Stimulated activated CD8-positive, alpha-beta memory T cell treated with anti-CD3 and anti-CD28 coated beads, Interleukin-15, amount 100 ng/mL, for 48 hours (primary cell): ENCODE data around the gene PLSCR1.
"Not testable (repeated sequence)": the region's sequence is repeated elsewhere in the genome, so short reads cannot be mapped to it uniquely, and the experiment has no call there.

Experiments used
- DNase-seq, 2 donors: peaks; one replicate each; pipeline ENCODE4 v3.0.0-alpha.2; 2020; ENCODE audit warnings: low read depth in 2 of 2

The PLSCR1 gene

DNA sequence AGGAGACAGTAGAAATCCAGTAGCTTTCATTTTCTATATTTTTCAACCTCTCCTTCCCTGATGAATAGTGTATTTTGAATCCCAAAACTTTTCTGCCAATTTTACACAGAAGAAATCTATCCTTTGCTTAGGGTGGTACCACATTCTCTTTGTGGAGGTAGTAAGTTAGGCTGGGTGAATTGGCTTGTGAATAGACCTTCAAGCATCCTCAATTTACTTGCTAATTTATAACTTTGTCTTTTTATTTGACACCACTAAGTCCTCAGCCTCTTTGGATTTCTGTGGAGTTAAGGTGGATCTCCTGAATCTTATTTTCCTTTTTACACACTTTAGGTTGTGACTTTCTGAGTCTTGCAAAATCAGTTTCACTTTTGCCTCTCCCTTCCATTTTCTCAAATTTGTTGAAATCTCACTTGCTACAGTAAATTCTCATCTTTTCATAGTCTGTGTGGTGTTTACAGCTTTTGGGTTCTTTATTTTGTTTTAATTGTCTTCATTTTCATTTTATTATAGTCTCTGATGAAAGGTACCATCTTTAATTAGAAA, 5.7 kb upstream of the PLSCR1 start:
- DNase-seq = no peak

- DNase-seq = no peak
These were observed 2.9 kb upstream of the PLSCR1 start for GRCh38 chr3:146547235-146547835.

- DNase-seq = no peak
These were observed 2.1 kb upstream of the PLSCR1 start for GRCh38 chr3:146546366-146546965.

GRCh38 chr3:146544929-146545528, 622 bp upstream of the PLSCR1 start:
- no peak for DNase-seq

DNA sequence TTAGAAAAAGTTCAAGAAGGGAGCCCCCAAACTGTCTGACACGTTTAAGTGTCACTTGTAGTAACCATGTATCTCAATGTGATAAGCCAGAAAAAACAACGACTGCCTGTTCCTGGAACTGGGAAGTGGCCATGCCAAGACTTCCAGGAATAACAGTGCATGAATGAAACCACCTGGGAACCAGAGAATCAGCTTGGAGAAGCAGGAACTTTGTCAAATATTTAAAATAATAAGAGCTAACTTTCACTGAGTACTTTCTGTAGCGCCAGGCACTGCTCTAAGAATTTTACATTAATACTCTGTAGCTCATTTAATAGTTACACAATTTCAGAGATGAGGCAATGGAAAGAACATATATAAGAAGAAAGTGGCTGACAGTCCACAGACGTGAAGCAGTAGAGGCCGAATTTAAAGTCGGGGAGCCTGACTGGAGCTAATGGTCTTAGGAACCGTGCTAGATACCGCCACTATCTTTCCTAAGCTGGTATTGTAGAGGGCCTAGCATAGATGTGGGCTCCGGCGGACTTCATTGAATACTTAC, 876 bp downstream of the PLSCR1 start:
- DNase-seq = no peak

DNA sequence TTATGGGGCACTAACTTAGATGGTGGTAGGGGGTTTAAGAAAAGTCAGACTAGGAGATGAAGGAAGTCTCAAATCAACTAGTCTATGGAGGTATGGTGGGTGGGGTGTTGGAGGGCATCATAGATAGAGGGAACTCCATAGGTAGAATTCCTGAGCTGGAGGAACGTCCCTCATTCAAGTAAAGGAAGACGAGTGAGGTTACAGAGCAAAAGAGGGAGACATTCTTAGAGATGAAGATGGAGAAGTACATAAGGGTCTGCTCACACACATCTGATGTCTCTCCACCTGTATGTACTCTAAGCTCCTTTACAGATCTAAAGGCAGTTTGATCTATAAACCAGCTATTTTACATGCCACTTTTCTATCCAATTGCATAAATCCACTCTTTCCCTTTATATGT, 1.4 kb downstream of the PLSCR1 start:
- DNase-seq = no peak

- no peak for DNase-seq
These were observed 2.2 kb downstream of the PLSCR1 start for GRCh38 chr3:146542179-146542578.

DNA sequence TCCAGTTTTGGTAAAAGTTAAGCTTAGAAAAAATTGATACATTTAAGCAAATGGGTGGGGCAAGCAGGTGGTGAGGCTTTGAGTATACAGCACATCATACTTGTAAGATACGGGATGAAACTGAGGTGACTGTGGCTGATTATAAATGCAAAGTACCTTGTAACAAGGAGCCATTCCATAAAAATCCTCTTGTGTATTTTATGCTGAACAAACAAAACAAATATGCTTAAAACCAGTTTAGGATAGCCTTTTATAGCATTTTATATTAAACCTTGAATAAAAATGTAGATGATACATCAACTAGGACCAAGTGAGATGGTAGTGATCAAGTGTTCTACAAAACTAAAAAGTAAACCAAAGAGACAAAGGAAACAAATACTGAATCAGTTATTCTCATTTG, 3.4 kb downstream of the PLSCR1 start:
- no peak for DNase-seq

GRCh38 chr3:146540236-146540635, 4.2 kb downstream of the PLSCR1 start:
- DNase-seq = no peak

DNA sequence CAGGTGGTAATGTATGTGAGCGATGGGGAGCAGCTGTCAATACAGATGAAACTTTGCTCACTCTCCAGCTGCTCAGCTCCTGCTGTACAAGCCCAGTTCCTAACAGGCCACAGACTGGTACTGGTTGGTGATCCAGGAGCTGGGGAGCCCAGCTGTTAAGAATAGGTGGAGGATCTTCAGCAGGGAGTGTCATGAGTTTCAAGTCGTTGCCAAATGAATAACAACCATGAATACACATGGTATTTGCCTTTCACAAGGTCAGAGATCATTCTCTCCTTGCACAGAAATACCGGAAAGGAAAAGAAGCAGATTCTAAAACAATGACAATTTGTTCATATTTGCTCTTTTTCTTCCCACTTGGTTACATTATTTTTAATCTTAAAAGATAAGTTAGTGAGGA, 5.1 kb downstream of the PLSCR1 start:
- DNase-seq = no peak

- DNase-seq = no peak
These were observed 6.8 kb downstream of the PLSCR1 start for GRCh38 chr3:146537603-146538002.

GRCh38 chr3:146536681-146537080, 7.7 kb downstream of the PLSCR1 start:
- DNase-seq = no peak

DNA sequence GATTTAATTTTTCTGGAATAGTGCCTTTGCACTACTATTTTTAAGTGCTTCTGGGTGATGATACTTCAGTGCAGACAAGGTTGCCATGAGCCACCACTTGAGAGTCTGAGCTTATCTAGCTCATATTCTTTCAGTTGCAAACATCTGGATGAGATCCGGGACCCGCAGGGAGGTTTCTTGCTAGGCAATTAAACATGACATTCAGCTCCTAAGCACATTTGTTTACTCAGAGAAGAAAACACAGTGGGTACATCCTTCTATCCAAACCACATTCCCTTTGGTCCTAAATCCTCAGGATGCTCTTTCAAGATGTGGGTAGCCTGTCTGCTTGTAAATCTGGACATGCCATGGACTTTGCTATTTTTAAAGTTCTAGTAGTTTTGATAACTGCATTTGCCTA, 12.0 kb downstream of the PLSCR1 start:
- no peak for DNase-seq

GRCh38 chr3:146530609-146531008, 13.8 kb downstream of the PLSCR1 start:
- DNase-seq = no peak

- DNase-seq = no peak
These were observed 15.4 kb downstream of the PLSCR1 start for GRCh38 chr3:146529021-146529420.

DNA sequence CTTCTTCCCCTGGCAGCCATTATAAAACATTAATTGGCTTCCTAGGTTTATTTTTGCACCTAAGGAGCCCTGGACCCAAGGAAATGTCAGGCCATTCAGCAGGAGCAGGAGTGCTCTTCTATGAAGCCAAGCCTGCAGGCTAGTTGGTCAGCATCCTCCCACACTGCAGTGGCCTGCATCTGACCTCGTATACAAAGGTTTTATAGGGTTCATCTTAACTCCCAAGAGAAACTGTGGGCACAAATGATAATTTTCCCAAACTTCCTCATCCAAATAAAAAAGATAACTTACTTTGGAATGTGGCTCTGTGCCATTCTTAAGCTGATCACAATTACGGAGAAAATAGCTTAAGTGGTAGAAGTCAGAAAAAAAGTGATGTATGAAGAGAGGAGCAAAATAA, 19.4 kb downstream of the PLSCR1 start:
- DNase-seq = no peak

- DNase-seq = no peak
These were observed 20.9 kb downstream of the PLSCR1 start for GRCh38 chr3:146523531-146523930.

- DNase-seq = not testable (repeated sequence)
These were observed 21.9 kb downstream of the PLSCR1 start for GRCh38 chr3:146522174-146523158.

DNA sequence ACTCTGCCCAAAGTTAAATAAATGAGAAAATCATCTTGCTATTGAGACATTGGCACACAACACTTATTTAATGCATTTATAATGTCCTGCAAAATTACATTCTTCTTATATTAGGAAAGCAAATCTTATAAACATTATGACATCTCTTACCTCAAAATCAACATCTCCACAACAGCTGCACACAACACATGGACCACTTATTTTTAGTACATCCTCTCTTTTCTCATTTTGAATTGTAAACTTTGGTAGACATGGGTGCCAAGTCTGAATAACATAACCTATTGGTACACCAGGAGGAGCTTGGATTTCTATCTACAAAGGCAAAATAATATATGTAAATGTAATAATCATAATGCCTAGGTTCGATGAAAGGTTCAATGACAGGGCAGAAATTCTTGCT, 23.0 kb downstream of the PLSCR1 start:
- DNase-seq = no peak

DNA sequence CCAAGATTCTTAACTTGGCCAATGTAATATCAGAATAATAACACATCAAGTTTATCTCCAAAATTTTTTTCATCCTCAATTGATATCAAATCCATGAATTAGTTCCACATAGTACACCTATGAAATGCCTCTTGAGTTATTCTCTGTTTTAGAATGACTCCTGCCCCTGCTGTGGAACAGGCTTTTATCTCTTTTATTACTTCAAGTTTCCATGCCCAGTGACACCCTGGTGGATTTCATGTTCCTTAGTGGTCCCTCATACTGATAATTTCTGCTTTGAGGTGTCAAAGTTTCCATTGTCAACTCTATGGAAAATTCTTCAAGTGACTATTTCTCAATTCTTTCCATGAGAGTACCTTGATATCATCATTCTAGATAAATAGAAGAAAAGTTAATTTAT, 24.6 kb downstream of the PLSCR1 start:
- DNase-seq = no peak

DNA sequence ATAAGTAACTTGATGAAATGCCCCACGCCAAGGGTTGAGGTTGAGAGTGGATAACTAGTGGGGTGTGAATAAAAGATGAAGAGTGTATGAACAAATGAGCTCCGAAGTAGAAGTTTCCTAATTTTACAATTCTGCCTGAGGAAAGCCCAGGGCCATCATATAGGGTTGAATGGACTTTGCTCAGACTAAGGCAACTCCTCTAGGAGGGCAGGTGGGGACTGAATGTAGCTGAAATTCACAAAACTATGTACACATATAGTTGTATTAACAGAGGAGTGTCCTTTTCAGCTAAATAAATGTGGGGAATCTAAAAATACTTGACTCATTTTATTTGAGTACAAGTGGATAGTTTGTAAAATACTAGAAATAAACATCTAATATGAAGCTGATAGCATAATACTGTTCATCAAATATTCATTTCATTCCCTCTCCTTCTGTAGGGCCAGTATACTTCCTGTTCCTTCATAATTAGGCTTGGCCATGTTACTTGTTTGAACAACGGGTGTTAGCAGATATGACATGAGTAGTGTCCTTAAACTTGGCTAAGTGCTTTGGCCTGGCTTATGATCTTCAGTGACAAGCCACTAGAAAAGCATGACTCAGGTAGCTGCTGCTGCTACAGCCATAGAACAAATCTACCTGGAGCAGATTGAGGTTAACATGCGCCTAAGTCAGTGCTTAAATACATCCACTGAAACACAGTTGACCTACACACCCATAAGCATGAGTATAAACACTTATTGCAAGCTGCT, 26.5 kb downstream of the PLSCR1 start:
- no peak for DNase-seq
